Liver (tissue), 3 donors: ENCODE measurements around the gene MCTP2.

Source experiments
- ATF3 ChIP-seq: IDR thresholded peaks from 2 replicates; pipeline ENCODE4 v1.6.1; 2016; ENCODE audit warnings: antibody characterized with exemption
- CTCF ChIP-seq: fragments of 150-350 bp; IDR thresholded peaks from 2 replicates; pipeline ENCODE4 v1.5.1; 2017; ENCODE audit warnings: improper control_type of control experiment, low read depth, low read length; ENCODE audit not compliant: missing input control
- EGR1 ChIP-seq, 2 donors: IDR thresholded peaks; 2 replicates each; pipeline ENCODE4 v1.6.1; 2016 to 2018; ENCODE audit warnings: antibody characterized with exemption in 2 of 2, low read depth in 2 of 2
- RAD21 ChIP-seq, 2 donors: IDR thresholded peaks; 2 replicates each; pipeline ENCODE4 v1.6.1; 2016; ENCODE audit warnings: antibody characterized with exemption in 2 of 2, mild to moderate bottlenecking in 2 of 2
- REST ChIP-seq: IDR thresholded peaks from 2 replicates; pipeline ENCODE4 v1.6.1; 2016; ENCODE audit warnings: antibody characterized with exemption, mild to moderate bottlenecking
- RXRA ChIP-seq, 2 donors: IDR thresholded peaks; 2 replicates each; pipeline ENCODE4 v1.6.1; 2017 to 2018; ENCODE audit warnings: antibody characterized with exemption in 2 of 2, mild to moderate bottlenecking in 1 of 2
- SP1 ChIP-seq: IDR thresholded peaks from 2 replicates; pipeline ENCODE4 v1.6.1; 2018; ENCODE audit warnings: antibody characterized with exemption, mild to moderate bottlenecking
- TAF1 ChIP-seq: conservative IDR thresholded peaks from 2 replicates; pipeline ENCODE4 v1.6.1; 2016; ENCODE audit warnings: antibody characterized with exemption, mild to moderate bottlenecking
- YY1 ChIP-seq: IDR thresholded peaks from 2 replicates; pipeline ENCODE4 v1.6.1; 2016; ENCODE audit warnings: antibody characterized with exemption, mild to moderate bottlenecking
- donor health status: healthy.
- donor health status: healthy.

- TF ChIP-seq CTCF (no peak), ATF3 (no peak), EGR1 (IDR thresholded peaks at IDR 0.05; ENCODE audit: low read depth in 2 of 2) (no peak), RAD21 (IDR thresholded peaks at IDR 0.05) (no peak), SP1 (no peak), RXRA (IDR thresholded peaks at IDR 0.05) (no peak), REST (no peak), YY1 (no peak), TAF1 (no peak)
These were observed 63.9 kb downstream of the MCTP2 start for GRCh38 chr15:94295275-94295674.
